Lung (tissue), 16 donors: ENCODE data around the gene ISM2. TPM values are rescaled to one million over a fixed set of nuclear protein-coding genes. Genes with fewer than 3 reads are reported as not detected.
A peak's percentile ranks its signal among the peaks of the same experiment; 100 is the strongest.
"Not testable (repeated sequence)": the region's sequence is repeated elsewhere in the genome, so short reads cannot be mapped to it uniquely, and the experiment has no call there.

Experiments used
- ATAC-seq: fragments of 200-7000 bp; cut with Tn5 transposase; one replicate; pipeline ENCODE4 v1.9.1; 2020; ENCODE audit warnings: moderate number of reproducible peaks; ENCODE audit not compliant: insufficient read depth, low FRiP score
- DNase-seq, 3 donors: peaks; one replicate each; pipeline ENCODE4 v3.0.0-alpha.2; 2013 to 2017
- H3K27ac ChIP-seq, 2 donors: one replicate each; pipeline ENCODE4 v1.5.1; 2013; ENCODE audit warnings: mild to moderate bottlenecking in 2 of 2, moderate library complexity in 2 of 2, control low read depth in 1 of 2, inconsistent platforms in 1 of 2, low read depth in 1 of 2, low read length in 1 of 2
- H3K27me3 ChIP-seq, 3 donors: one replicate each; pipeline ENCODE4 v1.5.1; 2013; ENCODE audit warnings: low read length in 2 of 3; ENCODE audit not compliant: control insufficient read depth in 3 of 3, insufficient read depth in 3 of 3
- H3K36me3 ChIP-seq, 4 donors: one replicate each; pipeline ENCODE4 v1.5.1; 2013; ENCODE audit warnings: low read length in 4 of 4, mild to moderate bottlenecking in 1 of 4, moderate library complexity in 1 of 4; ENCODE audit not compliant: control insufficient read depth in 4 of 4, insufficient read depth in 4 of 4
- H3K4me1 ChIP-seq, 5 donors: one replicate each; pipeline ENCODE4 v1.5.1; 2013; ENCODE audit warnings: low read length in 5 of 5, mild to moderate bottlenecking in 2 of 5, moderate library complexity in 1 of 5; ENCODE audit not compliant: control insufficient read depth in 5 of 5, insufficient read depth in 5 of 5
- H3K4me3 ChIP-seq: one replicate; pipeline ENCODE4 v1.5.1; 2013; ENCODE audit warnings: mild to moderate bottlenecking, control low read depth, moderate library complexity
- H3K9ac ChIP-seq, 2 donors: one replicate each; pipeline ENCODE4 v1.5.1; 2013; ENCODE audit warnings: low read length in 2 of 2, control low read depth in 1 of 2; ENCODE audit not compliant: insufficient read depth in 1 of 2
- H3K9me3 ChIP-seq, 4 donors: one replicate each; pipeline ENCODE4 v1.5.1; 2013; ENCODE audit warnings: low read length in 3 of 4, mild to moderate bottlenecking in 1 of 4, moderate library complexity in 1 of 4; ENCODE audit not compliant: control insufficient read depth in 4 of 4, insufficient read depth in 3 of 4
- CTCF ChIP-seq: IDR thresholded peaks from 2 replicates; pipeline ENCODE4 v1.5.1; 2012; ENCODE audit warnings: mild to moderate bottlenecking; ENCODE audit errors: control extremely low read depth, extremely low read depth
- WGBS, 2 donors: extraction: QIAGEN DNeasy Blood & Tissue Kit; methylation state at CpG; one replicate each; pipeline ENCODE4 v1.1.7; 2013; 5-methylcytosine and 5-hydroxymethylcytosine counted together
- long read RNA-seq, 5 donors: transcript quantifications; one replicate each; lab custom pipeline, GENCODE V29; 2026
- polyA plus RNA-seq, 2 donors: library from polyadenylated mRNA; stranded (reverse); fragments of 200-250 nt; gene quantifications; one replicate each; pipeline ENCODE4 v1.2.1, GENCODE V29; 2013
- total RNA-seq, 2 donors: library from RNA; depleted of rRNA in 1 of 2; stranded (reverse); fragments of >200 nt in 1 of 2; gene quantifications; one replicate each; pipeline ENCODE4 v1.2.1, GENCODE V29; 2014 to 2021
- donor health status: control.
- donor health status: control.
- donor health status: Bipolar disorder and iron deficiency.
- donor health status: healthy.
- donor health status: DM: yes; HTN: yes; CAD: no.

The ISM2 gene
- total RNA-seq (not detected), polyA plus RNA-seq (under 1 TPM in 1 of 2 donors, not detected in 1; 0.02 TPM)
- long read RNA-seq, donor 1: 0 reads
- long read RNA-seq, donor 2: 0 reads
- long read RNA-seq, donor 3: 0 reads
- long read RNA-seq, donor 4: 0 reads
- long read RNA-seq, donor 5: 0 reads

- DNase-seq (peak; percentile 11 to 51 (median 29)), ATAC-seq (peak; percentile 58)
- 2 to 3% methylated on average over 68 to 104 of the region's 104 CpGs for WGBS, 2 donors
- TF ChIP-seq CTCF: no peak
- H3K9me3 ChIP-seq: peaks cover 0 to 1% (median 0%) of the 10 kb centered on the region in 4 donors
- H3K27ac ChIP-seq: no peak within 1 kb of the TSS
- H3K36me3 ChIP-seq: no peaks in the 10 kb centered on the region
- H3K27me3 ChIP-seq: peaks cover 0 to 33% (median 24%) of the 10 kb centered on the region in 3 donors
- no peak within 1 kb of the TSS for H3K9ac ChIP-seq
- H3K4me3 ChIP-seq: peak within 1 kb of the TSS; percentile 49
- peaks cover 0 to 12% (median 0%) of the 10 kb centered on the region in 5 donors for H3K4me1 ChIP-seq
Measured at GRCh38 chr14:77498120-77498979, at the start of gene ISM2. Gene ISM2 (minus strand): TSS chr14:77498816. CDS start chr14:77498793, 23 bp downstream.

GRCh38 chr14:77547512-77548180 lies 49.0 kb upstream of the ISM2 start:
- TF ChIP-seq CTCF: no peak
- H3K9me3 ChIP-seq: no peaks in the 10 kb centered on the region
- ATAC-seq: no peak
- H3K4me3 ChIP-seq: no peak overlapping the region
- no peak overlapping the region for H3K9ac ChIP-seq
- H3K27ac ChIP-seq: no peak overlapping the region
- H3K4me1 ChIP-seq: peaks cover 0 to 5% (median 0%) of the 10 kb centered on the region in 5 donors
- DNase-seq: no peak
- peaks cover 15 to 27% (median 19%) of the 10 kb centered on the region in 4 donors for H3K36me3 ChIP-seq
- WGBS, 2 donors: 93% methylated on average over 8 of the region's 8 CpGs
- no peaks in the 10 kb centered on the region for H3K27me3 ChIP-seq

- DNase-seq, H3K9me3 ChIP-seq, H3K4me3 ChIP-seq, H3K9ac ChIP-seq, ATAC-seq, H3K27me3 ChIP-seq, H3K27ac ChIP-seq: not testable (repeated sequence)
- Histone ChIP-seq H3K4me1 (peaks cover 0 to 13% (median 0%) of the 10 kb centered on the region in 5 donors), H3K36me3 (peaks cover 7 to 21% (median 12%) of the 10 kb centered on the region in 4 donors)
- WGBS, 2 donors: 97 to 99% methylated on average over 11 of the region's 11 CpGs
Measured at GRCh38 chr14:77545171-77545570, 46.6 kb upstream of the ISM2 start.

- no peak for ATAC-seq
- H3K9me3 ChIP-seq: no peaks in the 10 kb centered on the region
- H3K4me3 ChIP-seq: no peak overlapping the region
- 78 to 89% methylated on average over 2 of the region's 2 CpGs for WGBS, 2 donors
- H3K27ac ChIP-seq: no peak overlapping the region
- no peaks in the 10 kb centered on the region for H3K27me3 ChIP-seq
- peaks cover 0 to 13% (median 0%) of the 10 kb centered on the region in 5 donors for H3K4me1 ChIP-seq
- TF ChIP-seq CTCF: no peak
- H3K9ac ChIP-seq: no peak overlapping the region
- peaks cover 7 to 16% (median 12%) of the 10 kb centered on the region in 4 donors for H3K36me3 ChIP-seq
- DNase-seq: no peak
Measured at GRCh38 chr14:77544571-77544970, 46.0 kb upstream of the ISM2 start.
